H54 (cell line): ENCODE results near the gene KDM2A.

ENCODE experiments used
- DNase-seq: peaks from one replicate; pipeline ENCODE4 v3.0.0; 2011; ENCODE audit warnings: low spot score, mixed read lengths; ENCODE audit not compliant: insufficient read length
- FAIRE-seq: peaks from 3 replicates; lab custom pipeline; 2011; peaks lifted over from hg19 to GRCh38; lab: Jason Lieb, UNC
- POLR2A ChIP-seq: IDR thresholded peaks from 2 replicates; pipeline ENCODE4 v1.6.1; 2011; ENCODE audit warnings: low read depth, mild to moderate bottlenecking, low read length

Gene KDM2A

GRCh38 chr11:67278135-67278938 lies 159.3 kb downstream of the KDM2A start:
- no peak for TF ChIP-seq POLR2A
- no peak for FAIRE-seq
- DNase-seq, result no peak

DNA sequence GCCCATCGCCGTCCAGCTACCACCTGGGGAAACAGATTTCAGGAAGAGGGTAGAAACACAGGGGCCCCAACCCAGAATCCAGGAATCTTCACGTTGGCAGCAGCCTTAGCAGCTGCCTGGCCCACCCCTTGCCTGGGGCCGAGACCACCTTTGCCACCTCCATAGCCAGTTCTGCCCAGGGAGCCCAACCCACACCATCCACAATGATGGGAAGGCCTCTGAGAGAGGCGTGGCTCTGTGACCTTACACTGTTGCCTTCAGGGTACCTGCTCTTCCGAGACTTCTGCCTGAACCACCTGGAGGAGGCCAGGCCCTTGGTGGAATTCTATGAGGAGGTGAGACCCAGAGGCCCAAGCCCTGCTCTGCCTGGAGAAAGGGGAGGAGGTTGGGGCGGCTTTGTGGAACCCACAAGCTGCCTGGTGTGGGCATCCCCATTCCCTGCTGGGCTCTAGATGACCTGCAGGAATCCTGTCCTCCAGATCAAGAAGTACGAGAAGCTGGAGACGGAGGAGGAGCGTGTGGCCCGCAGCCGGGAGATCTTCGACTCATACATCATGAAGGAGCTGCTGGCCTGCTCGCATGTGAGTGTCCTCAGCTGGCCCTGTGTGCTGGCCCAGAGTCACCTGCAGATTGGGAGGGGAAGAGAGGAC lies 160.0 kb downstream of the KDM2A start:
- no peak for TF ChIP-seq POLR2A
- FAIRE-seq (no peak), DNase-seq (no peak)

GRCh38 chr11:67279589-67280340 lies 160.7 kb downstream of the KDM2A start:
- DNase-seq (no peak), FAIRE-seq (no peak)
- no peak for TF ChIP-seq POLR2A

DNA sequence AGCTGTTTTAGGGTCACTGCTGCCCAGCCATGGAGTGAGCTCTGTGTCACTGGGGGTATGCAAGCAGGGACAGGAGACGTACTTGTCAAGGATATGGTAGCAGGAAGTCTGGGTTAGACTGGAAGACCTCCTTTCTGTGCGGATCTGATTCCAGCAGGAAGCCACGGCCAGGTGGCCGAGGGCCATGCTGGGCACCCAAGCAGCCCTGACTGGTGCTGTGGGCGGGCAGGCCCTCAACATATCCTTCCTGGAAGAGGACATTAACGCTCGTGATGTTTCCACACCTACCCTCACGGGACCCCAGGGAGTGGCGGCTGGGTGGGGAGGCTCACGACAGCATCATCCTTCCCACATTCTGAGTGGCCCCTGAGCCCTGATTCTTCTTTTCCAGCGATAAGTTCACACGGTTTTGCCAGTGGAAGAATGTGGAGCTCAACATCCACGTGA lies 161.3 kb downstream of the KDM2A start:
- FAIRE-seq (no peak), DNase-seq (no peak)
- no peak for TF ChIP-seq POLR2A

GRCh38 chr11:67280788-67281551 lies 161.9 kb downstream of the KDM2A start:
- no peak for TF ChIP-seq POLR2A

DNA sequence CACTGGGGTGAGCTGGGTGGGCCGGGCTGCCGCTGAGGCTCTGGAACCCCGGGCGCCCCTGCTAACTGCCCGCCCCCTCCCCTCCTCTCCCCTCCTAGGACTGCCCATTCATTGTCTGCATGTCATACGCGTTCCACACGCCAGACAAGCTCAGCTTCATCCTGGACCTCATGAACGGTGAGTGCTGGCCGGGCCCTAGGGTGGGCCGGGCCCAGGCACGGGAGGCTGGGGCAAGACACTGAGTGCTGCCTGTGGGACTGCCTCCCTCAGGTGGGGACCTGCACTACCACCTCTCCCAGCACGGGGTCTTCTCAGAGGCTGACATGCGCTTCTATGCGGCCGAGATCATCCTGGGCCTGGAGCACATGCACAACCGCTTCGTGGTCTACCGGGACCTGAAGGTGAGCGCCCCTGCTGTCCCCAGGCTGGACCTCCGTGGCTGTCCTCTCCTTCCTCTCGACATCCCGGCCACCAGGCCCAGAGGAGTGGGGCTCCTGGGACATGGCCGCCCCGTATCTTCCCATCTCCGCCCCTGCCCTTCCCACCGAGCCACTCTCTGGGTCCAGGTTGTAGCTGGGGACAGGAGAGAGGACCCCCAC lies 162.6 kb downstream of the KDM2A start:
- no peak for TF ChIP-seq POLR2A
- FAIRE-seq, result no peak
- DNase-seq, result no peak

More at GRCh38 chr11:67280788-67281551, 161.9 kb downstream of the KDM2A start:
- FAIRE-seq, result no peak
- no peak for DNase-seq

GRCh38 chr11:67282155-67282875 lies 163.3 kb downstream of the KDM2A start:
- no peak for FAIRE-seq
- no peak for DNase-seq
- TF ChIP-seq POLR2A, result no peak

DNA sequence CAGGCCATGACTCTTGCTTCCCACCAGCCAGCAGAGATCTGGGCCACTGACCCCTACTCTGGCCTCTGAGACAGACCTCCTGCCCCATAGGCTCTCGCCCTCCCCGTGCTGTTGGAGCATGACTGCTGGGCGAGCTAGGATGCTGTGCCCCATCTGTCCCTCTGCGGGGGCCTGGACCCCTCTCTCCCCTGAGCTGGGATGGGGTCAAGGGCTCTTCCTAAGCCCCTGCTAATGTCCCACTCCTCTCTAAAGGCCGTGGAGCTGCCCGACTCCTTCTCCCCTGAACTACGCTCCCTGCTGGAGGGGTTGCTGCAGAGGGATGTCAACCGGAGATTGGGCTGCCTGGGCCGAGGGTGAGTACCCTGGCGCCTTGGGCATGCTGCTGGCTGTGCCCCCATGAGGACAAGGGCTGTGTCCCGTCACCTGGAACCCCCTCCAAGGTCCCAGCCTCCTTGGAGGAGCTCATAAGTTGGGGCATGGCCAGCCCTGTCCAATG lies 163.9 kb downstream of the KDM2A start:
- DNase-seq, result no peak
- no peak for FAIRE-seq
- no peak for TF ChIP-seq POLR2A

DNA sequence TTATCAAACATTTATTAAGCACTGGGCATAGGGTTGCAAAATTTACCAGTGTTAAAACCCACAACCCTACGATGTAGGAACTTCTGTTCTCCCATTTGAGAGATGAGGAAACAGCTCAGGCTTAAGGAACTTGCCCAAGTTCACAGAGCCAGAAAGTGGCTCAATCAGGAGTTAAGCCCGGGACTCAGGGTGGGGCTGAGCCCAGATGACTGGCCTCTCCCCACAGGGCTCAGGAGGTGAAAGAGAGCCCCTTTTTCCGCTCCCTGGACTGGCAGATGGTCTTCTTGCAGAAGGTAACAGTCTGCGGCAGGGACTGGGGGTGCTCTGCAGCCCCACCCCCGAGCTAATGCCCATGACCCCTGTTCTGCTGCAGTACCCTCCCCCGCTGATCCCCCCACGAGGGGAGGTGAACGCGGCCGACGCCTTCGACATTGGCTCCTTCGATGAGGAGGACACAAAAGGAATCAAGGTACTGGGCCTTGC lies 164.5 kb downstream of the KDM2A start:
- no peak for FAIRE-seq
- no peak for TF ChIP-seq POLR2A
- DNase-seq, result no peak

DNA sequence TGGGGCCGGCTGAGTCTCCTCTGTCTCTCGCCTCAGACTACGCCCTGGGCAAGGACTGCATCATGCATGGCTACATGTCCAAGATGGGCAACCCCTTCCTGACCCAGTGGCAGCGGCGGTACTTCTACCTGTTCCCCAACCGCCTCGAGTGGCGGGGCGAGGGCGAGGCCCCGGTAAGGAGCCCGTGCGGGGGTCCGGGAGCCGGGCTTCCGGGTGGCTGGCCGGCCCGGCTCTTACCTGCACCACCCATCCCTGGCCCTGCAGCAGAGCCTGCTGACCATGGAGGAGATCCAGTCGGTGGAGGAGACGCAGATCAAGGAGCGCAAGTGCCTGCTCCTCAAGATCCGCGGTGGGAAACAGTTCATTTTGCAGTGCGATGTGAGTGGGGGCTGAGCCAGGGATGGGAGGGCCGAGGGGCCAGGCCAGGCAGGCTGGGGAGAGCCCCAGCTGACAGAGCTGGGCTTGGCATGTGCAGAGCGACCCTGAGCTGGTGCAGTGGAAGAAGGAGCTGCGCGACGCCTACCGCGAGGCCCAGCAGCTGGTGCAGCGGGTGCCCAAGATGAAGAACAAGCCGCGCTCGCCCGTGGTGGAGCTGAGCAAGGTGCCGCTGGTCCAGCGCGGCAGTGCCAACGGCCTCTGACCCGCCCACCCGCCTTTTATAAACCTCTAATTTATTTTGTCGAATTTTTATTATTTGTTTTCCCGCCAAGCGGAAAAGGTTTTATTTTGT lies 165.9 kb downstream of the KDM2A start:
- FAIRE-seq (no peak), DNase-seq (no peak)
- no peak for TF ChIP-seq POLR2A
